HepG2 (cell line): ENCODE data around the gene ERMAP. TPM values are rescaled to one million over a fixed set of nuclear protein-coding genes. Genes with fewer than 3 reads are reported as not detected.

Source experiments
- CENPT ChIP-seq: sonication (generic); formaldehyde crosslinking; IDR thresholded peaks from 2 replicates; pipeline ENCODE4 v1.8.0; 2022; ENCODE audit warnings: low read depth, mild to moderate bottlenecking, moderate library complexity, missing genetic modification reagents
- CREM ChIP-seq, 2 experiments: sonication (generic) in 1 of 2; formaldehyde crosslinking in 1 of 2; IDR thresholded peaks; 2 replicates each; pipeline versions ENCODE4 v1.4.0 to v1.6.1; 2016 to 2020; ENCODE audit warnings: antibody characterized with exemption in 1 of 2, mild to moderate bottlenecking in 1 of 2, missing genetic modification reagents in 1 of 2
- ELF3 ChIP-seq: IDR thresholded peaks from 2 replicates; pipeline ENCODE4 v1.6.1; 2016; ENCODE audit warnings: missing genetic modification reagents, missing compliant biosample characterization
- KMT2A ChIP-seq: sonication (generic); formaldehyde crosslinking; IDR thresholded peaks from 2 replicates; pipeline ENCODE4 v1.4.0; 2020; ENCODE audit warnings: missing genetic modification reagents
- MYNN ChIP-seq: sonication (generic); formaldehyde crosslinking; IDR thresholded peaks from 2 replicates; pipeline ENCODE4 v1.4.0; 2020; ENCODE audit warnings: mild to moderate bottlenecking, low read depth, missing genetic modification reagents
- NFE2 ChIP-seq: sonication (generic); formaldehyde crosslinking; IDR thresholded peaks from 2 replicates; pipeline ENCODE4 v1.4.0; 2020; ENCODE audit warnings: missing genetic modification reagents
- PRPF4 ChIP-seq: fragments of 200-400 bp; formaldehyde crosslinking; IDR thresholded peaks from 2 replicates; pipeline ENCODE4 v1.6.1; 2016; ENCODE audit warnings: low read length, low read depth; ENCODE audit not compliant: poor library complexity, severe bottlenecking
- SP1 ChIP-seq, 2 experiments: fragments of 450-650 bp in 1 of 2; sonication (generic) in 1 of 2; formaldehyde crosslinking in 1 of 2; IDR thresholded peaks; 2 replicates each; pipeline versions ENCODE4 v1.4.0 to v1.6.1; 2016 to 2020; ENCODE audit warnings: missing genetic modification reagents in 1 of 2
- YEATS4 ChIP-seq: sonication (generic); formaldehyde crosslinking; IDR thresholded peaks from 2 replicates; pipeline ENCODE4 v1.4.0; 2020; ENCODE audit warnings: missing genetic modification reagents, borderline replicate concordance
- ZNF20 ChIP-seq: sonication (generic); formaldehyde crosslinking; IDR thresholded peaks from 2 replicates; pipeline ENCODE4 v1.4.0; 2020; ENCODE audit warnings: mild to moderate bottlenecking, moderate library complexity, missing genetic modification reagents
- ZNF225 ChIP-seq: sonication (generic); formaldehyde crosslinking; IDR thresholded peaks from 2 replicates; pipeline ENCODE4 v1.4.0; 2020; ENCODE audit warnings: mild to moderate bottlenecking, missing genetic modification reagents
- ZNF234 ChIP-seq: sonication (generic); formaldehyde crosslinking; conservative IDR thresholded peaks from 2 replicates; pipeline ENCODE4 v1.5.1; 2020; ENCODE audit warnings: mild to moderate bottlenecking, missing genetic modification reagents
- ZNF737 ChIP-seq: sonication (generic); formaldehyde crosslinking; IDR thresholded peaks from 2 replicates; pipeline ENCODE4 v1.5.0; 2020; ENCODE audit warnings: missing genetic modification reagents, mild to moderate bottlenecking, borderline replicate concordance
- ZNF878 ChIP-seq: sonication (generic); formaldehyde crosslinking; IDR thresholded peaks from 2 replicates; pipeline ENCODE4 v1.8.1; 2023; ENCODE audit warnings: mild to moderate bottlenecking, missing genetic modification reagents, moderate library complexity
- polyA plus RNA-seq, 8 experiments: library from polyadenylated mRNA; depleted of rRNA in 3 of 8; stranded (reverse) in 7 of 8; unstranded in 1 of 8; fragments of >200 nt; fragmentation: Illumina TruSeq in 4 of 8; extraction: Trizol in 4 of 8; gene quantifications; 2 replicates each; pipeline versions ENCODE4 v1.2.1 to v1.2.3, GENCODE V29; 2011 to 2016; ENCODE audit warnings: low read depth in 4 of 8, missing spikeins in 1 of 8, mixed read lengths in 1 of 8; ENCODE audit not compliant: insufficient read depth in 1 of 8
- total RNA-seq, 5 experiments: library from RNA; depleted of rRNA; stranded (reverse); fragments of >200 nt; fragmentation: Illumina TruSeq; extraction: Trizol; gene quantifications; 2 replicates each; pipeline ENCODE4 v1.2.3, GENCODE V29; 2016; ENCODE audit warnings: low read depth in 1 of 5
- TF ChIP-seq, protein P1 (sequence below): IDR thresholded peaks from 2 replicates; pipeline ENCODE4 v1.6.1; 2012; ENCODE audit warnings: low read depth, low read length, improper control_type of control experiment
- TF ChIP-seq, protein P2 (sequence below): sonication (generic); formaldehyde crosslinking; IDR thresholded peaks from one replicate; pipeline ENCODE4 v1.5.1; 2020; ENCODE audit warnings: mild to moderate bottlenecking, missing genetic modification reagents; ENCODE audit errors: not compliant biosample characterization
- TF ChIP-seq, protein P3 (sequence below): conservative IDR thresholded peaks from 2 replicates; pipeline ENCODE4 v1.6.1; 2018; ENCODE audit warnings: missing genetic modification reagents

ERMAP gene
- total and polyA plus RNA-seq, 2 of the 13 experiments (the other 11 are each of a cell fraction or from before 2014, with no cell fraction given): 2.2 to 4.4 TPM

DNA sequence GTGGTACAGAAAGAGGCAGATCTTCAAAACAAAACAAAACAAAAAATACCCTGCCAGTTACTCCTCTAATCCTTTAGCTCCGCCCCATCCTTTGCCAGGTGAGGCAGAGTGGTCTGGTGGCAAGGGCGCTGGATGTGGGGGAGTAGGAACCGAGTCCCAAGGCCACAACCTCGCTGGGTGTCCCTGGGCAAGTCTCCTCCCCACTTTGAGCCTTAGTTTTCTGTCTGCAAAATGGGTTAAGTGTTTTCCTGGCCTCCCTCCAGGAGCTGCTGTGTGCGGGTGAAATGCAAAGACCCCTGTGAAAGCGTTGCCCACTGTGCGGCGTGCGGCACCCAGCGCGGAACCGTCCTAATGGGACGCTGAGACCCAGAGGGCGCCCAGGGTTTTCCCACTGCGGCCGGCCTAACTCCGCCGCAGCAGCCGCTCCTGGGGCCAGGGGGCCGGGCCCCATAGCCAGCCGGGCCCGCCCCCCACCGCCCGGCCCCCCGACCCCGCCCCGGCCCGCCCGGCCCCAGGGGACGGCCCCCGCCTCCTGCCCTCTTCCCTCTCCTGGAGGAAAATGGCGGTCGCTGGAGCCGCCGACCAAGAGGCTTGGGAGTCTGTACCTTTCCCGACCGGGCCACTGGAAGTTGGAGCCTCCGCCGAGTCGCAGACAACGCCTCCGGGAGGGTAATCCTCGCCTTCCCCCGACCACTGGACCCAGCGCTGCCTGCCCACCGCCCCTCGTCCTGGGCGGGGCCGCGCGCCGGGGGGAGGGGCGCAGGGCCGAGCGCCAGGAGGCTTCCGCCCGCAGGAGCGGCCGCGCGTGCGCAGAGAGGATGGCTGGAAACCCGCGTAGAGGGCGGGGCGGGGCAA lies at the start of gene ERMAP, which contains the start of gene SVBP (continued):
- no peak for TF ChIP-seq ZNF878 (CRISPR knock-in tag)
- TF ChIP-seq, protein P1, sequence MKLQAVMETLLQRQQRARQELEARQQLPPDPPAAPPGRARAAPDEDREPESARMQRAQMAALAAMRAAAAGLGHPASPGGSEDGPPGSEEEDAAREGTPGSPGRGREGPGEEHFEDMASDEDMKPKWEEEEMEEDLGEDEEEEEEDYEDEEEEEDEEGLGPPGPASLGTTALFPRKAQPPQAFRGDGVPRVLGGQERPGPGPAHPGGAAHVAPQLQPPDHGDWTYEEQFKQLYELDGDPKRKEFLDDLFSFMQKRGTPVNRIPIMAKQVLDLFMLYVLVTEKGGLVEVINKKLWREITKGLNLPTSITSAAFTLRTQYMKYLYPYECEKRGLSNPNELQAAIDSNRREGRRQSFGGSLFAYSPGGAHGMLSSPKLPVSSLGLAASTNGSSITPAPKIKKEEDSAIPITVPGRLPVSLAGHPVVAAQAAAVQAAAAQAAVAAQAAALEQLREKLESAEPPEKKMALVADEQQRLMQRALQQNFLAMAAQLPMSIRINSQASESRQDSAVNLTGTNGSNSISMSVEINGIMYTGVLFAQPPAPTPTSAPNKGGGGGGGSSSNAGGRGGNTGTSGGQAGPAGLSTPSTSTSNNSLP: no peak
- TF ChIP-seq CENPT (CRISPR knock-in tag): no peak
- no peak for TF ChIP-seq ZNF20 (CRISPR knock-in tag)
- TF ChIP-seq CREM (IDR thresholded peaks at IDR 0.05): no peak
- no peak for TF ChIP-seq CREM (CRISPR knock-in tag; IDR thresholded peaks at IDR 0.05)
- no peak for TF ChIP-seq MYNN
- TF ChIP-seq NFE2 (CRISPR knock-in tag): no peak
- no peak for TF ChIP-seq SP1 (IDR thresholded peaks at IDR 0.05)
- peak; percentile 74 for TF ChIP-seq SP1 (CRISPR knock-in tag; IDR thresholded peaks at IDR 0.05)
- no peak for TF ChIP-seq ZNF225
- TF ChIP-seq ELF3 (CRISPR knock-in tag): no peak
- peak; percentile 66; the same call in 1 of the 2 replicates for TF ChIP-seq YEATS4 (CRISPR knock-in tag)
- TF ChIP-seq, protein P2, sequence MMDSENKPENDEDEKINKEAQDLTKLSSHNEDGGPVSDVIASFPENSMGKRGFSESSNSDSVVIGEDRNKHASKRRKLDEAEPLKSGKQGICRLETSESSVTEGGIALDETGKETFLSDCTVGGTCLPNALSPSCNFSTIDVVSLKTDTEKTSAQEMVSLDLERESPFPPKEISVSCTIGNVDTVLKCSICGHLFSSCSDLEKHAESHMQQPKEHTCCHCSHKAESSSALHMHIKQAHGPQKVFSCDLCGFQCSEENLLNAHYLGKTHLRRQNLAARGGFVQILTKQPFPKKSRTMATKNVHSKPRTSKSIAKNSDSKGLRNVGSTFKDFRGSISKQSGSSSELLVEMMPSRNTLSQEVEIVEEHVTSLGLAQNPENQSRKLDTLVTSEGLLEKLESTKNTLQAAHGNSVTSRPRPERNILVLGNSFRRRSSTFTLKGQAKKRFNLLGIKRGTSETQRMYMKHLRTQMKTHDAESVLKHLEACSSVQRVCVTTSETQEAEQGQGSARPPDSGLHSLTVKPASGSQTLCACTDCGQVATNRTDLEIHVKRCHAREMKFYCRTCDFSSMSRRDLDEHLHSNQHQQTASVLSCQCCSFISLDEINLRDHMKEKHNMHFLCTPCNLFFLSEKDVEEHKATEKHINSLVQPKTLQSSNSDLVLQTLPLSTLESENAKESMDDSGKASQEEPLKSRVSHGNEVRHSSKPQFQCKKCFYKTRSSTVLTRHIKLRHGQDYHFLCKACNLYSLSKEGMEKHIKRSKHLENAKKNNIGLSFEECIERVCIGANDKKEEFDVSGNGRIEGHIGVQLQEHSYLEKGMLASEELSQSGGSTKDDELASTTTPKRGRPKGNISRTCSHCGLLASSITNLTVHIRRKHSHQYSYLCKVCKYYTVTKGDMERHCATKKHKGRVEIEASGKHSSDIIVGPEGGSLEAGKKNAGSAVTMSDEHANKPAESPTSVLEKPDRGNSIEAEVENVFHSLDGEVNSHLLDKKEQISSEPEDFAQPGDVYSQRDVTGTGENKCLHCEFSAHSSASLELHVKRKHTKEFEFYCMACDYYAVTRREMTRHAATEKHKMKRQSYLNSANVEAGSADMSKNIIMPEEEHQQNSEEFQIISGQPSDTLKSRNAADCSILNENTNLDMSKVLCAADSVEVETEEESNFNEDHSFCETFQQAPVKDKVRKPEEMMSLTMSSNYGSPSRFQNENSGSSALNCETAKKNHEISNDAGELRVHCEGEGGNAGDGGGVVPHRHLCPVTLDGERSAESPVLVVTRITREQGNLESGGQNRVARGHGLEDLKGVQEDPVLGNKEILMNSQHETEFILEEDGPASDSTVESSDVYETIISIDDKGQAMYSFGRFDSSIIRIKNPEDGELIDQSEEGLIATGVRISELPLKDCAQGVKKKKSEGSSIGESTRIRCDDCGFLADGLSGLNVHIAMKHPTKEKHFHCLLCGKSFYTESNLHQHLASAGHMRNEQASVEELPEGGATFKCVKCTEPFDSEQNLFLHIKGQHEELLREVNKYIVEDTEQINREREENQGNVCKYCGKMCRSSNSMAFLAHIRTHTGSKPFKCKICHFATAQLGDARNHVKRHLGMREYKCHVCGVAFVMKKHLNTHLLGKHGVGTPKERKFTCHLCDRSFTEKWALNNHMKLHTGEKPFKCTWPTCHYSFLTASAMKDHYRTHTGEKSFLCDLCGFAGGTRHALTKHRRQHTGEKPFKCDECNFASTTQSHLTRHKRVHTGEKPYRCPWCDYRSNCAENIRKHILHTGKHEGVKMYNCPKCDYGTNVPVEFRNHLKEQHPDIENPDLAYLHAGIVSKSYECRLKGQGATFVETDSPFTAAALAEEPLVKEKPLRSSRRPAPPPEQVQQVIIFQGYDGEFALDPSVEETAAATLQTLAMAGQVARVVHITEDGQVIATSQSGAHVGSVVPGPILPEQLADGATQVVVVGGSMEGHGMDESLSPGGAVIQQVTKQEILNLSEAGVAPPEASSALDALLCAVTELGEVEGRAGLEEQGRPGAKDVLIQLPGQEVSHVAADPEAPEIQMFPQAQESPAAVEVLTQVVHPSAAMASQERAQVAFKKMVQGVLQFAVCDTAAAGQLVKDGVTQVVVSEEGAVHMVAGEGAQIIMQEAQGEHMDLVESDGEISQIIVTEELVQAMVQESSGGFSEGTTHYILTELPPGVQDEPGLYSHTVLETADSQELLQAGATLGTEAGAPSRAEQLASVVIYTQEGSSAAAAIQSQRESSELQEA: peak; percentile 35
- TF ChIP-seq, protein P3, sequence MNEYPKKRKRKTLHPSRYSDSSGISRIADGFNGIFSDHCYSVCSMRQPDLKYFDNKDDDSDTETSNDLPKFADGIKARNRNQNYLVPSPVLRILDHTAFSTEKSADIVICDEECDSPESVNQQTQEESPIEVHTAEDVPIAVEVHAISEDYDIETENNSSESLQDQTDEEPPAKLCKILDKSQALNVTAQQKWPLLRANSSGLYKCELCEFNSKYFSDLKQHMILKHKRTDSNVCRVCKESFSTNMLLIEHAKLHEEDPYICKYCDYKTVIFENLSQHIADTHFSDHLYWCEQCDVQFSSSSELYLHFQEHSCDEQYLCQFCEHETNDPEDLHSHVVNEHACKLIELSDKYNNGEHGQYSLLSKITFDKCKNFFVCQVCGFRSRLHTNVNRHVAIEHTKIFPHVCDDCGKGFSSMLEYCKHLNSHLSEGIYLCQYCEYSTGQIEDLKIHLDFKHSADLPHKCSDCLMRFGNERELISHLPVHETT (CRISPR knock-in tag): no peak
- no peak for TF ChIP-seq ZNF234 (CRISPR knock-in tag)
- no peak for TF ChIP-seq ZNF737 (CRISPR knock-in tag)
- peak; percentile 63 for TF ChIP-seq KMT2A
- TF ChIP-seq PRPF4: no peak
